GM12878 (cell line): ENCODE results near the gene AGAP1. TPM values are rescaled to one million over a fixed set of nuclear protein-coding genes. Genes with fewer than 3 reads are reported as not detected.

Source experiments
- E4F1 ChIP-seq: fragments of 450-650 bp; IDR thresholded peaks from 2 replicates; pipeline ENCODE4 v1.6.1; 2018; ENCODE audit warnings: borderline replicate concordance, mild to moderate bottlenecking; ENCODE audit not compliant: partially characterized antibody
- NR2C2 ChIP-seq: IDR thresholded peaks from 2 replicates; pipeline ENCODE4 v1.6.1; 2011; ENCODE audit warnings: borderline replicate concordance, low read depth; ENCODE audit not compliant: control insufficient read depth, insufficient read length
- REST ChIP-seq: IDR thresholded peaks from 2 replicates; pipeline ENCODE4 v1.6.1; 2012; ENCODE audit warnings: mild to moderate bottlenecking, low read depth, low read length
- ZBTB33 ChIP-seq: fragments of 450-650 bp; IDR thresholded peaks from 2 replicates; pipeline ENCODE4 v1.6.1; 2017; ENCODE audit warnings: mild to moderate bottlenecking
- polyA plus RNA-seq, 11 experiments: library from polyadenylated mRNA; depleted of rRNA in 4 of 11; unstranded in 6 of 11; stranded (reverse) in 5 of 11; fragments of >200 nt; fragmentation: Nextera tagmentation in 4 of 11; fragmentation: Illumina TruSeq in 1 of 11; extraction: Ambion mirVana in 4 of 11; extraction: Trizol in 1 of 11; gene quantifications; 1 replicate in 1 of 11; 2 replicates in 10 of 11; pipeline versions ENCODE4 v1.2.1 to v1.2.3, GENCODE V29; 2011 to 2016; ENCODE audit warnings: inconsistent platforms in 2 of 11, missing spikeins in 2 of 11, low read depth in 1 of 11
- total RNA-seq, 4 experiments: library from RNA; depleted of rRNA in 3 of 4; stranded (reverse); fragments of >200 nt in 3 of 4; fragmentation: Illumina TruSeq in 1 of 4; extraction: Trizol in 1 of 4; gene quantifications; 2 replicates each; pipeline versions ENCODE4 v1.2.1 to v1.2.3, GENCODE V29; 2013 to 2021

Gene AGAP1
- total and polyA plus RNA-seq, 10 of the 15 experiments (the other 5 are each of a cell fraction or from before 2014, with no cell fraction given) = 0.05 to 0.15 (median 0.06) TPM; not detected in 7

- TF ChIP-seq REST (no peak), ZBTB33 (no peak), E4F1 (no peak), NR2C2 (no peak)
Observed at GRCh38 chr2:235806986-235807750, 313.3 kb downstream of the AGAP1 start (continued).
